Cardiac fibroblast (primary cell): ENCODE results near the gene HSPA5.
A peak's percentile ranks its signal among the peaks of the same experiment; 100 is the strongest.
"Not testable (repeated sequence)": the region's sequence is repeated elsewhere in the genome, so short reads cannot be mapped to it uniquely, and the experiment has no call there.

Experiments
- DNase-seq, 2 donors: peaks; one replicate each; pipeline versions ENCODE4 v3.0.0 to v3.0.0-alpha.2; 2010; ENCODE audit warnings: low read depth in 2 of 2
- H3K4me3 ChIP-seq, 2 donors: replicated peaks in 1 of 2; 1 replicate in 1 of 2; 2 replicates in 1 of 2; pipeline ENCODE4 v1.5.1; 2011; ENCODE audit warnings: low read depth in 2 of 2, low read length in 2 of 2, mild to moderate bottlenecking in 2 of 2, moderate library complexity in 1 of 2
- TF ChIP-seq, protein P1 (sequence below): IDR thresholded peaks from one replicate; pipeline ENCODE4 v1.5.1; 2011; ENCODE audit warnings: low read depth, mild to moderate bottlenecking, low read length, inconsistent platforms

Gene HSPA5

DNA sequence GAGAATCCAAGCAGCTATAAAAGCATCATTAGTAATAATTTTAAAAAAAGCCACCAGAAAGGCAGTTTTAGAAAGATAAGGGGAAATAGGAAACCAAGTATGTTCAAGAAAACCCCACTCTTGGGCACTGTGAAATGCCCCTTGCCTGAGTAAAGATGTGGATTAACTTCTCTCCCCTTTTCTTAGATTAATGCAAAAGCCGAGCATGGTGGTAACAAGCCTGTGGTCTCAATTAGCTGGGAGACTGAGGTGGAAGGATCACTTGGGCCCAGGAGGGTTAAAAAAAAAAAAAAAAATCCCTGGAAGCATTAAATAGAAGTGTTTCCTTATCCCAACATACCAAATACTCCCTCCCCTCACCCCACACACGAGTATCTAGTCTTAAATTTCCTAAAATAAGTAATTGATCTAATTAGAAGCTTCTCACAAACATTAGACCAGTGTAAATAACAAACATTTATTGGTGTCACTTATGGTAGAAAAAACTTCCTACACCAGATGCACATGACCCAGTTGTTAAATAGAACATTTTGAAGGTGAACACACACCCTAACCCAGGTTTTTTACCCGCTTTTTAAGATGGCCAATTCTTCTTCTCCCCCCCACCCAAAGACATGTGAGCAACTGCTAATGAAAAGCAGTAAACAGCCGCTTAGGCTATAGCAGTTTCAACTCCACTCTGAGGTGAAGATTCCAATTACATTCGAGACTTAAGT, 5.2 kb downstream of the HSPA5 start:
- peak overlapping the region in 1 of 2 donors; percentile 24 for H3K4me3 ChIP-seq
- TF ChIP-seq, protein P1, sequence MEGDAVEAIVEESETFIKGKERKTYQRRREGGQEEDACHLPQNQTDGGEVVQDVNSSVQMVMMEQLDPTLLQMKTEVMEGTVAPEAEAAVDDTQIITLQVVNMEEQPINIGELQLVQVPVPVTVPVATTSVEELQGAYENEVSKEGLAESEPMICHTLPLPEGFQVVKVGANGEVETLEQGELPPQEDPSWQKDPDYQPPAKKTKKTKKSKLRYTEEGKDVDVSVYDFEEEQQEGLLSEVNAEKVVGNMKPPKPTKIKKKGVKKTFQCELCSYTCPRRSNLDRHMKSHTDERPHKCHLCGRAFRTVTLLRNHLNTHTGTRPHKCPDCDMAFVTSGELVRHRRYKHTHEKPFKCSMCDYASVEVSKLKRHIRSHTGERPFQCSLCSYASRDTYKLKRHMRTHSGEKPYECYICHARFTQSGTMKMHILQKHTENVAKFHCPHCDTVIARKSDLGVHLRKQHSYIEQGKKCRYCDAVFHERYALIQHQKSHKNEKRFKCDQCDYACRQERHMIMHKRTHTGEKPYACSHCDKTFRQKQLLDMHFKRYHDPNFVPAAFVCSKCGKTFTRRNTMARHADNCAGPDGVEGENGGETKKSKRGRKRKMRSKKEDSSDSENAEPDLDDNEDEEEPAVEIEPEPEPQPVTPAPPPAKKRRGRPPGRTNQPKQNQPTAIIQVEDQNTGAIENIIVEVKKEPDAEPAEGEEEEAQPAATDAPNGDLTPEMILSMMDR = no peak
- no peak for DNase-seq

DNA sequence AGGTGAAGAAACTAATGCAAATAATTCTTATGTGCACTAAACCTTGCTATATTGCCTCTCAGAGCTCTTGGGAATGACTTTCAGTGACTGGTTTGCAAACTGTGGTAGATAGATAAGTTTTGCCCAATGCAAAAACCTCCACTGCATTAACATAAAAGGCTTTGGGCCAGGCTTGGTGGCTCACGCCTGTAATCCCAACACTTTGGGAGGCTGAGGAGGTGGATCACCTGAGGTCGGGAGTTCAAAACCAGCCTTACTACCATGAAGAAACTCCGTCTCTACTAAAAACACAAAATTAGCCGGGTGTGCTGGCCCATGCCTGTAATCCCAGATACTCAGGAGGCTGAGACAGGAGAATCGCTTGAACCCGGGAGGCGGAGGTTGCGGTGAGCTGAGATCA, 7.0 kb downstream of the HSPA5 start:
- not testable (repeated sequence) for H3K4me3 ChIP-seq, DNase-seq

DNA sequence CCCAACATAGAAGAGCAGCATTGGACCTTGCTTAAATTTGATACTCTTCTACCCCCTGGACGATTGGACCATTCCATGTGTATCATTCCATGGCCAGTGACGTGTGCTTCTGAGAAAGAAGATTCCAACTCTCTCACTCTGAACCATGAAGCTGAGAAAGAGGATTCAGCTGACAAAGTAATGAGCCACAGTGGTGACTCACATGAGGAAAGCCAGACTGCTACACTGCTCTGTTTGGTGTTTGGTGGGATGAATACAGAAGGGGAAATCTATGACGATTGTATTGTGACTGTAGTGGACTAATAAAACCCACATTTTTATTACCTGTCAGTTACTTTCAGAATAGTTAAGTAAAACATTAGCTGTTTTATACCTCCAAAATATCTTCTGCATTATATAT, 7.5 kb downstream of the HSPA5 start:
- DNase-seq = peak; percentile 91 to 98
- TF ChIP-seq, protein P1 = no peak
- H3K4me3 ChIP-seq = no peak overlapping the region

DNA sequence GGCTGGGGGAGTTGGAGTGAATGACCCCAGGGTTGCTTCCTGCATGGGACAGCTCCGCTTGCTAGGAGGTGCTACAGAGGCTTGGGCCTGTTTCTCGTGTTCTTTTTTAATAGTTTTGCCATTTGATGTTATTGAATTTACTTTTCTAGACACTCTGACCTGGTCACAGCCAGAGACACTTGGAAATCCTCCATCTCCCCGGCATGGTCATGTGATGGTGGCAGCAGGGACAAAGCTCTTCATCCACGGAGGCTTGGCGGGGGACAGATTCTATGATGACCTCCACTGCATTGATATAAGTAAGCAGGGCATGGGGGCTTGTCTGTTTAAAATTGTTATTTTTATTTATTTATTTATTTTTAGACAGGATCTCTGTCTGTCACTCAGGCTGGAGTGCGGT, 13.4 kb downstream of the HSPA5 start:
- no peak for DNase-seq
- TF ChIP-seq, protein P1 = no peak
- H3K4me3 ChIP-seq = no peak overlapping the region

DNA sequence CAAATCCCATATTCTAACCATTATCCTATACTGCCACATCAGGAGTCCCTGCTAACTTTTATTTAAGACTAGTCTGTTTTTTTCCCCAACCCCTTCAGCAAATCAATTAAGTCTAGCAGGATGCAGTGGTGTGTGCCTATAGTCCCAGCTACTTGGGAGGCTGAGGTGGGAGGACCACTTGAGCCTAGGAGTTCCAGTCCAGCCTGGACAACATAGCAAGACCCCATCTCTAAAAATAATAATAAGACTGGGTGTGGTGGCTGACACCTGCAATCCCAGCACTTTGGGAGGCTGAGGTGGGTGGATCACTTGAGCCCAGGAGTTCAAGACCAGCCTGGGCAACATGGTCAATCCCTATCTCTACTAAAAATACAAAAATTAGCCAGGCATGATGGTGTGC, 16.3 kb downstream of the HSPA5 start:
- not testable (repeated sequence) for DNase-seq, H3K4me3 ChIP-seq

DNA sequence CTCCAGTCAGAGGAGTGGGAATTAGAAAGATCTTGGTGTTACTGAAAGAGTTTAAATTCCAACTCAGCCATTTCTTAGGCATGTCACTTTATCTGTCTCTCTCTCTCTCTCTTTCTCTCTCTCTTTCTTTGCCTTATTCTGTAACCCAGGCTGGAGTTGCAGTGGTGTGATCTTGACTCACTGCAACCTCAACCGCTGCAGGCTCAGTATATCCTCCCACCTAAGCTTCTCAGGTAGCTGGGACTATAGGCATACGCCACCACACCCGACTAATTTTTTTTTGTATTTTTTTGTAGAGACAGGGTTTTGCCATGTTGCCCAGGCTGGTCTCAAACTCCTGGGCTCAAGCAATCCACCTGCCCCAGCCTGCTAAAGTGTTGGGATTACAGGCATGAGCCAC, 22.5 kb downstream of the HSPA5 start:
- no peak for DNase-seq
- no peak overlapping the region for H3K4me3 ChIP-seq
- TF ChIP-seq, protein P1 = no peak

DNA sequence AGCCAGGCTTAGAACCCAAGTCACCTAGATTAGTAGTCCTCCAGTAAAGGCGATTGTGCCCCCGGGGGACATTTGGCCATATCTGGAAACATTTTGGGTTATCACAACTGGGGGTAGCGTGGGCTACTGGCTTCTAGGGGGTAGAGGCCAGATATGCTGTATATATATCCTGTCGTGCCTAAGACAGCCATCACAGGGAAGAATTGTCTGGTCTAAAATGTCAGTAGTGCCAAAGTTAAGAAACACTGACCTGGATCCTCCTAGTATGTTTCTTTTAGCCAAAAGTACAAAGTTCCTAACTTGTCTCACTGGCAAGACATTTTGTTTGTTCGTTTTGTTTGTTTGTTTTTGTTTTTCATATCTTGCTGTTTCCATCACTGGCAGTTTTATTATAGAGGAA, 27.0 kb downstream of the HSPA5 start:
- no peak for DNase-seq
- TF ChIP-seq, protein P1 = no peak
- no peak overlapping the region for H3K4me3 ChIP-seq

DNA sequence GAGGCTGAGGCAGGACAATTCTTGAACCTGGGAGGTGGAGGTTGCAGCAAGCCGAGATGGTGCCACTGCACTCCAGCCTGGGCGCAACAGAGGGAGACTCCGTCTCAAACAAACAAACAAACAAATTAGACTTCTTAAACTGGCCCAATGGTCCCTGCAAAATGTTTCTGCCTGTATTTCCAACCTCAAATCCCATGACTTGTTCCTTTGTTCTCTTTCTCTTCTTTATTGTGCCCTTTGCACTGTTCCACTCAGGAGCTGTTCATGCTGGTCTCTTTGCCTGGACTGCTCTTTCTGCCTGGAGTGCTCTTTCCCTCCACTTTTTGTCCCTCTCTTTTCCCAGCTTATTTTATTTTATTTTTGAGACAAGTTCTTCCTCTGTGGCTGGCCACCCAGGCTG, 36.7 kb downstream of the HSPA5 start:
- no peak overlapping the region for H3K4me3 ChIP-seq
- no peak for DNase-seq
- TF ChIP-seq, protein P1 = no peak
